ENCODE data around the gene OR5J2. TPM values are rescaled to one million over a fixed set of nuclear protein-coding genes. Genes with fewer than 3 reads are reported as not detected.

Gene OR5J2
- total and polyA plus RNA-seq, 2 of the 4 experiments (the other 2 are of a cell fraction): not detected

DNA sequence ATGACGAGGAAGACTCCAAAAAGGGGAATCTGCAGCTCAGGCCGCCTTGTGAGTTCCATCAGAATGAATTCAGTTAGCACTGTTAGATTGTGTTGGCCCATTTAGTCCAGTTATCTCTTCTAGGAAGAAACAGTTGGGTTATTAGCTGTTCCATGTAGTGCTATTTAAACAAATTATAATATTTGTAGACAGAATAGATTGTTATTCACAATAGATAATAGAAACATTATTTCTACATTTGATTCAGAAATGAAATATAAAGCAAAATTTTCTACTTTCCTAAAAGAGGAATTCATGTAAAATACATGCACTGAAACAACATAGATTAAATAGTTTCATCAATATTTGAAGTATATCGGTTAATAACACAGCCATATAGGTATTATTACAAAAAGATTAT is 16.2 kb upstream of the OR5J2 start, which contains the start of gene OR8K5:
Gene OR8K5 (minus strand): TSS at position 101 of the 400 bp plus-strand sequence. CDS start 0 bp downstream, at position 101.
- intact Hi-C loops (cut with micrococcal nuclease): no loop called here

More for the DNA sequence above, 16.2 kb upstream of the OR5J2 start, which contains the start of gene OR8K5:
- Histone ChIP-seq H3K4me3 (ENCODE audit: insufficient read depth, low read depth, low read length) (no peak within 1 kb of the TSS), H3K4me2 (ENCODE audit: low read depth, low read length) (no peak within 1 kb of the TSS), H2AK5ac (ENCODE audit: low read depth, low read length) (no peak within 1 kb of the TSS), H2BK15ac (ENCODE audit: low read depth, low read length) (no peak within 1 kb of the TSS), H2AK9ac (replicated peaks; ENCODE audit: low read depth, low read length, poor library complexity) (no peak within 1 kb of the TSS), H3K9me1 (ENCODE audit: insufficient read depth, low read length) (no peaks in the 10 kb centered on the region), H2BK20ac (ENCODE audit: low read depth, low read length) (no peak within 1 kb of the TSS), H3K4ac (ENCODE audit: low read depth, low read length) (no peak within 1 kb of the TSS), H3K9me3 (ENCODE audit: control insufficient read depth, insufficient read depth, low read length) (0 out of 2 replicates have a peak, but pooled peaks cover 5% of the 10 kb centered on the region), H3K14ac (replicated peaks; ENCODE audit: low read depth, low read length) (no peak within 1 kb of the TSS), H3K79me1 (ENCODE audit: low read depth in 1 of 2, low read length in 2 of 2) (no peaks in the 10 kb centered on the region), H2BK5ac (ENCODE audit: low read depth, low read length, poor library complexity, severe bottlenecking) (no peak within 1 kb of the TSS), H3K4me1 (ENCODE audit: control insufficient read depth, insufficient read depth, low read length) (no peaks in the 10 kb centered on the region), H3K27me3 (ENCODE audit: control insufficient read depth, insufficient read depth, low read length) (no peaks in the 10 kb centered on the region), H3K9ac (ENCODE audit: low read depth, low read length) (no peak within 1 kb of the TSS), H4K8ac (ENCODE audit: low read depth in 2 of 2, low read length in 2 of 2) (no peak within 1 kb of the TSS), H3K18ac (ENCODE audit: low read depth, low read length) (no peak within 1 kb of the TSS), H4K91ac (ENCODE audit: insufficient read depth, low read depth, low read length) (no peak within 1 kb of the TSS), H4K5ac (ENCODE audit: low read depth, low read length) (no peak within 1 kb of the TSS), H2AFZ (replicated peaks; ENCODE audit: low read length, poor library complexity) (no peak within 1 kb of the TSS), H3K23ac (ENCODE audit: low read depth, low read length) (no peak within 1 kb of the TSS), H3K56ac (ENCODE audit: extremely low read depth, insufficient read depth, low read length) (no peak within 1 kb of the TSS), H3K27ac (ENCODE audit: insufficient read depth, low read length) (no peak within 1 kb of the TSS), H2BK120ac (ENCODE audit: low read depth, low read length) (no peak within 1 kb of the TSS), H3K36me3 (ENCODE audit: control insufficient read depth, insufficient read depth, low read length) (no peaks in the 10 kb centered on the region), H4K20me1 (ENCODE audit: insufficient read depth, low read length) (no peaks in the 10 kb centered on the region)
- no CpG with 5 or more reads among the region's 3 CpGs for WGBS, 2 experiments (ENCODE audit: extremely low coverage in 2 of 2, insufficient read length in 1 of 2)
- DNase-seq: no peak
- CTCF ChIA-PET: no interaction called here
- in situ Hi-C loops (cut with MboI; ENCODE audit: low sequenced_read_pairs): loop anchor here (25.0 kb wide), 1 partner anchor 523 kb away; the partner anchor contains the start of genes OR4P4 and OR4S2
- TF ChIP-seq, protein P1, sequence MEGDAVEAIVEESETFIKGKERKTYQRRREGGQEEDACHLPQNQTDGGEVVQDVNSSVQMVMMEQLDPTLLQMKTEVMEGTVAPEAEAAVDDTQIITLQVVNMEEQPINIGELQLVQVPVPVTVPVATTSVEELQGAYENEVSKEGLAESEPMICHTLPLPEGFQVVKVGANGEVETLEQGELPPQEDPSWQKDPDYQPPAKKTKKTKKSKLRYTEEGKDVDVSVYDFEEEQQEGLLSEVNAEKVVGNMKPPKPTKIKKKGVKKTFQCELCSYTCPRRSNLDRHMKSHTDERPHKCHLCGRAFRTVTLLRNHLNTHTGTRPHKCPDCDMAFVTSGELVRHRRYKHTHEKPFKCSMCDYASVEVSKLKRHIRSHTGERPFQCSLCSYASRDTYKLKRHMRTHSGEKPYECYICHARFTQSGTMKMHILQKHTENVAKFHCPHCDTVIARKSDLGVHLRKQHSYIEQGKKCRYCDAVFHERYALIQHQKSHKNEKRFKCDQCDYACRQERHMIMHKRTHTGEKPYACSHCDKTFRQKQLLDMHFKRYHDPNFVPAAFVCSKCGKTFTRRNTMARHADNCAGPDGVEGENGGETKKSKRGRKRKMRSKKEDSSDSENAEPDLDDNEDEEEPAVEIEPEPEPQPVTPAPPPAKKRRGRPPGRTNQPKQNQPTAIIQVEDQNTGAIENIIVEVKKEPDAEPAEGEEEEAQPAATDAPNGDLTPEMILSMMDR (conservative IDR thresholded peaks at IDR 0.05; ENCODE audit: low read depth, low read length): no peak
- TF ChIP-seq RAD21 (IDR thresholded peaks at IDR 0.05; ENCODE audit: low read length) (no peak), MAFK (IDR thresholded peaks at IDR 0.05; ENCODE audit: low read depth, low read length) (no peak)
- dilution Hi-C loops (cut with HindIII; ENCODE audit: low sequenced_read_pairs, unreplicated experiment): no loop called here
- ATAC-seq (ENCODE audit: low read depth): no peak
- POLR2A ChIA-PET (ENCODE audit: unreplicated experiment): no interaction called here
- BruUV-seq (replicated peaks): no TSS peak

Measured in IMR-90 (cell line).